HEK293 (cell line): ENCODE measurements around the gene MYH15.

Source experiments
- CTCF ChIA-PET: fragments of 350-600 bp; formaldehyde crosslinking; extraction: SDS; loops from one replicate; lab custom pipeline; 2021; ENCODE audit warnings: antibody characterized with exemption; lab: Yijun Ruan, JAX
- POLR2A ChIA-PET: fragments of 300-600 bp; formaldehyde crosslinking; extraction: SDS; loops from one replicate; lab custom pipeline; 2020; ENCODE audit warnings: antibody characterized with exemption, inconsistent platforms; lab: Yijun Ruan, JAX
- H3K27ac ChIP-seq: fragments of 200-500 bp; sonication (Bioruptor generic); 2 replicates; pipeline ENCODE4 v1.5.1; 2014; ENCODE audit warnings: low read depth, low read length, control low read depth, inconsistent platforms; ENCODE audit errors: extremely low read depth
- H3K36me3 ChIP-seq, 2 experiments: fragments of 200-500 bp in 1 of 2; sonication (Bioruptor generic) in 1 of 2; 1 replicate in 1 of 2; 2 replicates in 1 of 2; pipeline ENCODE4 v1.5.1; 2014 to 2017; ENCODE audit warnings: inconsistent platforms in 2 of 2, low read length in 2 of 2; ENCODE audit not compliant: control insufficient read depth in 2 of 2, insufficient read depth in 1 of 2
- H3K4me1 ChIP-seq: fragments of 200-500 bp; sonication (Bioruptor generic); 2 replicates; pipeline ENCODE4 v1.5.1; 2014; ENCODE audit warnings: mild to moderate bottlenecking, low read length, inconsistent platforms; ENCODE audit not compliant: control insufficient read depth, insufficient read depth
- H3K4me3 ChIP-seq: 2 replicates; pipeline ENCODE4 v1.5.1; 2011; ENCODE audit warnings: low read depth, mild to moderate bottlenecking, control low read depth, low read length, moderate library complexity
- H3K9me3 ChIP-seq: fragments of 200-500 bp; sonication (Bioruptor generic); 2 replicates; pipeline ENCODE4 v1.5.1; 2014; ENCODE audit warnings: low read depth, low read length, inconsistent platforms; ENCODE audit not compliant: control insufficient read depth, insufficient read depth
- FEZF1 ChIP-seq: fragments of 450-650 bp; formaldehyde crosslinking; IDR thresholded peaks from 2 replicates; pipeline ENCODE4 v1.5.1; 2016; ENCODE audit warnings: missing biosample characterization, missing genetic modification characterization
- GLIS2 ChIP-seq: fragments of 450-650 bp; formaldehyde crosslinking; IDR thresholded peaks from 2 replicates; pipeline ENCODE4 v1.5.1; 2016; ENCODE audit warnings: missing biosample characterization, missing genetic modification characterization
- HOXD13 ChIP-seq: sonication (generic); formaldehyde crosslinking; IDR thresholded peaks from 2 replicates; pipeline ENCODE4 v1.8.0; 2022; ENCODE audit warnings: missing genetic modification reagents, borderline replicate concordance
- KLF7 ChIP-seq: fragments of 450-650 bp; formaldehyde crosslinking; IDR thresholded peaks from 2 replicates; pipeline ENCODE4 v1.5.1; 2016; ENCODE audit warnings: missing biosample characterization, missing genetic modification characterization, borderline replicate concordance
- YY2 ChIP-seq: fragments of 450-650 bp; formaldehyde crosslinking; IDR thresholded peaks from 2 replicates; pipeline ENCODE4 v1.5.1; 2016; ENCODE audit warnings: missing biosample characterization, missing genetic modification characterization
- ZNF10 ChIP-seq: fragments of 450-650 bp; formaldehyde crosslinking; IDR thresholded peaks from 2 replicates; pipeline ENCODE4 v1.5.1; 2017; ENCODE audit warnings: missing biosample characterization, missing genetic modification characterization
- ZNF221 ChIP-seq: fragments of 450-650 bp; formaldehyde crosslinking; IDR thresholded peaks from 2 replicates; pipeline ENCODE4 v1.5.1; 2017; ENCODE audit warnings: missing biosample characterization, missing genetic modification characterization, borderline replicate concordance
- ZNF23 ChIP-seq: fragments of 450-650 bp; formaldehyde crosslinking; IDR thresholded peaks from 2 replicates; pipeline ENCODE4 v1.5.1; 2016; ENCODE audit warnings: missing biosample characterization, missing genetic modification characterization, borderline replicate concordance
- ZNF24 ChIP-seq: fragments of 450-650 bp; formaldehyde crosslinking; IDR thresholded peaks from 2 replicates; pipeline ENCODE4 v1.5.1; 2016; ENCODE audit warnings: missing biosample characterization, missing genetic modification characterization
- ZNF518A ChIP-seq: fragments of 450-650 bp; formaldehyde crosslinking; conservative IDR thresholded peaks from 2 replicates; pipeline ENCODE4 v1.5.1; 2016; ENCODE audit warnings: low read depth, missing biosample characterization, missing genetic modification characterization
- ZNF544 ChIP-seq: fragments of 450-650 bp; formaldehyde crosslinking; IDR thresholded peaks from 2 replicates; pipeline ENCODE4 v1.5.0; 2017; ENCODE audit warnings: missing biosample characterization, missing genetic modification characterization
- ZNF555 ChIP-seq: fragments of 450-650 bp; formaldehyde crosslinking; conservative IDR thresholded peaks from 2 replicates; pipeline ENCODE4 v1.5.1; 2017; ENCODE audit warnings: missing biosample characterization, mild to moderate bottlenecking, missing genetic modification characterization, inconsistent platforms
- ZNF677 ChIP-seq: fragments of 450-650 bp; IDR thresholded peaks from 2 replicates; pipeline ENCODE4 v1.5.0; 2018; ENCODE audit warnings: missing biosample characterization, mild to moderate bottlenecking, missing genetic modification characterization, moderate library complexity
- ZNF843 ChIP-seq: fragments of 450-650 bp; formaldehyde crosslinking; IDR thresholded peaks from 2 replicates; pipeline ENCODE4 v1.5.1; 2016; ENCODE audit warnings: missing biosample characterization, missing genetic modification characterization
- TF ChIP-seq, protein P1 (sequence below): fragments of 450-650 bp; formaldehyde crosslinking; IDR thresholded peaks from 2 replicates; pipeline ENCODE4 v1.5.1; 2016; ENCODE audit warnings: missing biosample characterization, missing genetic modification characterization, low read depth
- TF ChIP-seq, protein P2 (sequence below): IDR thresholded peaks from 2 replicates; pipeline ENCODE4 v1.6.1; 2011; ENCODE audit warnings: mild to moderate bottlenecking, low read depth, low read length, borderline replicate concordance
- TF ChIP-seq, protein P3 (sequence below): fragments of 450-650 bp; IDR thresholded peaks from 2 replicates; pipeline ENCODE4 v1.5.1; 2018; ENCODE audit warnings: missing biosample characterization, mild to moderate bottlenecking, missing genetic modification characterization

MYH15 gene

GRCh38 chr3:108509263-108509662 lies 1.1 kb downstream of the MYH15 start (continued):
- TF ChIP-seq ZNF518A (tag by site-specific recombination), result no peak
- TF ChIP-seq, all 188 proteins: peak for 0

GRCh38 chr3:108507902-108508301 lies 2.5 kb downstream of the MYH15 start:
- CTCF ChIA-PET, result interaction anchor here (0.6 to 1.9 kb wide), 4 partner anchors 16 to 1272 kb away, joined by 3 to 7 read pairs (median 4); no protein-coding TSS in a partner anchor

GRCh38 chr3:108505811-108506210 lies 4.6 kb downstream of the MYH15 start:
- no peak overlapping the region for H3K27ac ChIP-seq
- TF ChIP-seq ZNF555 (tag by site-specific recombination), result no peak
- TF ChIP-seq, protein P1, sequence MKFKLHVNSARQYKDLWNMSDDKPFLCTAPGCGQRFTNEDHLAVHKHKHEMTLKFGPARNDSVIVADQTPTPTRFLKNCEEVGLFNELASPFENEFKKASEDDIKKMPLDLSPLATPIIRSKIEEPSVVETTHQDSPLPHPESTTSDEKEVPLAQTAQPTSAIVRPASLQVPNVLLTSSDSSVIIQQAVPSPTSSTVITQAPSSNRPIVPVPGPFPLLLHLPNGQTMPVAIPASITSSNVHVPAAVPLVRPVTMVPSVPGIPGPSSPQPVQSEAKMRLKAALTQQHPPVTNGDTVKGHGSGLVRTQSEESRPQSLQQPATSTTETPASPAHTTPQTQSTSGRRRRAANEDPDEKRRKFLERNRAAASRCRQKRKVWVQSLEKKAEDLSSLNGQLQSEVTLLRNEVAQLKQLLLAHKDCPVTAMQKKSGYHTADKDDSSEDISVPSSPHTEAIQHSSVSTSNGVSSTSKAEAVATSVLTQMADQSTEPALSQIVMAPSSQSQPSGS (tag by site-specific recombination), result no peak
- TF ChIP-seq, protein P2, sequence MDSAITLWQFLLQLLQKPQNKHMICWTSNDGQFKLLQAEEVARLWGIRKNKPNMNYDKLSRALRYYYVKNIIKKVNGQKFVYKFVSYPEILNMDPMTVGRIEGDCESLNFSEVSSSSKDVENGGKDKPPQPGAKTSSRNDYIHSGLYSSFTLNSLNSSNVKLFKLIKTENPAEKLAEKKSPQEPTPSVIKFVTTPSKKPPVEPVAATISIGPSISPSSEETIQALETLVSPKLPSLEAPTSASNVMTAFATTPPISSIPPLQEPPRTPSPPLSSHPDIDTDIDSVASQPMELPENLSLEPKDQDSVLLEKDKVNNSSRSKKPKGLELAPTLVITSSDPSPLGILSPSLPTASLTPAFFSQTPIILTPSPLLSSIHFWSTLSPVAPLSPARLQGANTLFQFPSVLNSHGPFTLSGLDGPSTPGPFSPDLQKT, result no peak
- TF ChIP-seq, all 188 proteins: peak for 0
- CTCF ChIA-PET, result interaction anchor here (0.6 to 1.3 kb wide), 4 partner anchors 13 to 46 kb away, joined by 3 to 10 read pairs (median 3); no protein-coding TSS in a partner anchor
- Histone ChIP-seq H3K9me3 (no peaks in the 10 kb centered on the region), H3K36me3 (no peaks in the 10 kb centered on the region), H3K4me3 (no peak overlapping the region), H3K4me1 (no peaks in the 10 kb centered on the region)
- POLR2A ChIA-PET, result no interaction called here

More at GRCh38 chr3:108507902-108508301, 2.5 kb downstream of the MYH15 start:
- Histone ChIP-seq H3K4me3 (no peak overlapping the region), H3K4me1 (no peaks in the 10 kb centered on the region), H3K36me3 (no peaks in the 10 kb centered on the region), H3K9me3 (no peaks in the 10 kb centered on the region), H3K27ac (no peak overlapping the region)
- POLR2A ChIA-PET, result no interaction called here
- TF ChIP-seq ZNF24 (tag by site-specific recombination), result no peak
- TF ChIP-seq FEZF1 (tag by site-specific recombination), result no peak
- TF ChIP-seq ZNF221 (tag by site-specific recombination), result no peak
- TF ChIP-seq ZNF10, result no peak
- TF ChIP-seq ZNF544, result no peak
- TF ChIP-seq YY2 (tag by site-specific recombination), result no peak
- no peak for TF ChIP-seq KLF7 (tag by site-specific recombination)
- TF ChIP-seq ZNF843 (tag by site-specific recombination), result no peak
- no peak for TF ChIP-seq GLIS2 (tag by site-specific recombination)
- TF ChIP-seq ZNF677 (tag by site-specific recombination), result no peak
- TF ChIP-seq HOXD13 (CRISPR knock-in tag), result no peak
- TF ChIP-seq ZNF23, result no peak
- TF ChIP-seq, protein P3, sequence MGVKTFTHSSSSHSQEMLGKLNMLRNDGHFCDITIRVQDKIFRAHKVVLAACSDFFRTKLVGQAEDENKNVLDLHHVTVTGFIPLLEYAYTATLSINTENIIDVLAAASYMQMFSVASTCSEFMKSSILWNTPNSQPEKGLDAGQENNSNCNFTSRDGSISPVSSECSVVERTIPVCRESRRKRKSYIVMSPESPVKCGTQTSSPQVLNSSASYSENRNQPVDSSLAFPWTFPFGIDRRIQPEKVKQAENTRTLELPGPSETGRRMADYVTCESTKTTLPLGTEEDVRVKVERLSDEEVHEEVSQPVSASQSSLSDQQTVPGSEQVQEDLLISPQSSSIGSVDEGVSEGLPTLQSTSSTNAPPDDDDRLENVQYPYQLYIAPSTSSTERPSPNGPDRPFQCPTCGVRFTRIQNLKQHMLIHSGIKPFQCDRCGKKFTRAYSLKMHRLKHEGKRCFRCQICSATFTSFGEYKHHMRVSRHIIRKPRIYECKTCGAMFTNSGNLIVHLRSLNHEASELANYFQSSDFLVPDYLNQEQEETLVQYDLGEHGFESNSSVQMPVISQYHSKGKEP, result no peak
